ENCODE measurements around the gene ADAM10.
"Not testable (repeated sequence)": the region's sequence is repeated elsewhere in the genome, so short reads cannot be mapped to it uniquely, and the experiment has no call there.

The ADAM10 gene, protein sequence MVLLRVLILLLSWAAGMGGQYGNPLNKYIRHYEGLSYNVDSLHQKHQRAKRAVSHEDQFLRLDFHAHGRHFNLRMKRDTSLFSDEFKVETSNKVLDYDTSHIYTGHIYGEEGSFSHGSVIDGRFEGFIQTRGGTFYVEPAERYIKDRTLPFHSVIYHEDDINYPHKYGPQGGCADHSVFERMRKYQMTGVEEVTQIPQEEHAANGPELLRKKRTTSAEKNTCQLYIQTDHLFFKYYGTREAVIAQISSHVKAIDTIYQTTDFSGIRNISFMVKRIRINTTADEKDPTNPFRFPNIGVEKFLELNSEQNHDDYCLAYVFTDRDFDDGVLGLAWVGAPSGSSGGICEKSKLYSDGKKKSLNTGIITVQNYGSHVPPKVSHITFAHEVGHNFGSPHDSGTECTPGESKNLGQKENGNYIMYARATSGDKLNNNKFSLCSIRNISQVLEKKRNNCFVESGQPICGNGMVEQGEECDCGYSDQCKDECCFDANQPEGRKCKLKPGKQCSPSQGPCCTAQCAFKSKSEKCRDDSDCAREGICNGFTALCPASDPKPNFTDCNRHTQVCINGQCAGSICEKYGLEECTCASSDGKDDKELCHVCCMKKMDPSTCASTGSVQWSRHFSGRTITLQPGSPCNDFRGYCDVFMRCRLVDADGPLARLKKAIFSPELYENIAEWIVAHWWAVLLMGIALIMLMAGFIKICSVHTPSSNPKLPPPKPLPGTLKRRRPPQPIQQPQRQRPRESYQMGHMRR
- total RNA-seq, result 155 reads per million, percentile 89 among the genes with 10 or more reads in this experiment

DNA sequence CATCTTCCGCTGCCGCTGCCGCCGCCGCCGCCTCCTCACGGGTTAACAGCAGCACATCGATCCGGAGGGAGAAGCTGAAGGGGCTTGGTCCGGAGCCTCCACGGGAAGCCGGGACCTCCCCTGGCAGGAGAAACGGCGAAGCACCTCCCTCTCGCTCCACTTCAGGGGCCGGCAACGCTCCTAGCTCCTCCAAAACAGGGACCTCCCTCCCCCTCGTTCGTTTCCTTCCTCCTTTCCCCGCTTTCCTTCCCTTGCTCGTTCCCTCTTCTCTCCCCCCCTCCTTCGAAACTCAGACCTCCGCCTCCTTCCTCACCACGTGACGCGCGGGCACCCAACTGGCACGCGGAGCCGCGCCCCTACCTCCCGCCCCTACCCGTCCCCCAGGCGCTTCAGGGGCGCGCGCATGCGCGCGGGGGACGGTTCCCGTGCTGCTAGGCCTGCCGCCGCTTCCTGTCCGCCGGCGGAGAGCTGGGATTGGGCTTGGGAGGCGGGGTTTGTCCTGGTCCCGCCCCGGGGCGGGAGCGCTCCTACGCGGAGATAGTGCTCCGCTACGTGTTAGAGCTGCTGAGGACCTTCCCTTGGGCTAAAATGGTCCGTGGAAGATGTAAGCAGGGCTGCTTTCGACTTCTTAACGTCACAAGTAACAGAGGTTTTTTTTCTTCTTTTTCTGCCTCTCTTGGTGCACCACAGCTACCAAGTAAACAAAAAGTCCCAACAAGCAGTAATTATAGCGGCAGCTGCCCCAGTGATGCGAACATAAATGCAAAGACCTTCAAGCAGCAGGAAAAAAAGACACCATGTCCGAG is at the start of gene ADAM10:
ADAM10 (minus strand) TSS at position 176 of the 806 bp plus-strand sequence; CDS start at position 3, 173 bp downstream.
- peak; percentile 97 for DNase-seq

DNA sequence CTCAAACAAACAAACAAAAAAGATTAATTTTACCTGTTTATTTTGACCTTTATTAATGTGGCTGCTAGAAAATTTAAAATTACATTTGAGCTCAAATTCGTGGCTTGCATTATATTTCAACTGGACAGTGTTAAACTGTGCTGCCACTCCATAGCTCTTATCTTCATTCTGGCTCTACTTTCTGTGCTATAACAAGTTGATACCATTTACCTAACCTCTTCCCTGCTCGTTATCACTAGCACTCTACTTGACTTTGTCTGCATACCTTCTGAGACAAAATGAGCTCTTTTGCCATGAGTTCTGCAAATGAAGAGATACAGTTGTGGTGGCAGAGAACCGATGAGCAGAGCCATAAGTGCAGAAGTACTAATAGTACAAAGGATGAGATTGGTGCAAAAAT is 48.0 kb upstream of the ADAM10 start:
- no peak for DNase-seq

- DNase-seq, result no peak
Measured at GRCh38 chr15:58795825-58796224, 46.3 kb upstream of the ADAM10 start.

GRCh38 chr15:58793862-58794261 is 44.4 kb upstream of the ADAM10 start:
- DNase-seq, result no peak

DNA sequence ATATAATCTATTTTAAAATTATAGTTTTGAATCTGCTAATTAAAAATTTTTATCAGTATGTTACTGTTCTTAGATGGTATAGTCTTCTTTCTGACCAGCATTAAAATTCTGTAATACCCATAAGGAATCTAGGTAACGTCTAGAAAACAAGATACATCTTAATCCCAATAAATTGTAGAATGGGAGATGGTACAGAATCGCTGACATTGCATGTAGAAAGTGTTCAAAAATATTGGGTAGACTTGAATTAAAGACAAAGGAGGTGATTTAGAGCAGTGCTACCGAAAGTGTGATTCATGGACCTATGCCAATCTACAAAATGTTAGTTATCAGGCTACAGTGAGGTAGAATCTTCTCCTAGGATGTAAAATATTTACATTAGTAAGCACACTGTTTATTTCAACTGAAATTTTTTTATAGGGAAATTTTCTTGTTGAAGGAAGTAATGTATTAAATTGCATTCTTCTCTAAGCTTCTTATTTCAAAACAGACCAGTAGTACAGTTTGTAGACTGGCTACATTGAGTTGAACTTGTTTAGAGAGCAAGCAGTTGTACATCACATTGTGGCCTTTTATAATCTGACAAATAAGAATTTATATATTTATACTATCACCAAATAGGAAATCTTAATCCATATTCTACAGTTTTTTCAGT is 38.7 kb upstream of the ADAM10 start:
- DNase-seq, result no peak

DNA sequence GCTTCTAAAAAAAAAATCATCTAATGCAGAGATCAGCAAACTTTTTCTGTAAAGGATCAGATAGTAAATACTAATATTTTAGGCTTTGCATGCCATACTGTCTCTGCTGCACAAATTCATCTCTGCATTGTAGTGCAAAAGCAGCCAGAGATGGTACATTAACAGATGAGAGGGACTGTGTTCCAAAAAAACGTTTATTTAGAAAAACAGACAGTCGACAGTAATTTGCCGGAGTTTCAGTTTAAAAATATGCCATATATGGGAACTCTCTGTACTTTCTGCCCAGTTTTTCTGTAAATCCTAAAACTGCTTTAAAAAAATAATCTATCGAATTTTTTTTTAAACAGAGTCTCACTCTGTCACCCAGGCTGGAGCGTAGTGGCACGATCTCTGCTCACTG is 35.8 kb upstream of the ADAM10 start:
- DNase-seq, result no peak

GRCh38 chr15:58779554-58779953 is 30.0 kb upstream of the ADAM10 start:
- DNase-seq, result no peak

GRCh38 chr15:58777107-58777506 is 27.6 kb upstream of the ADAM10 start:
- DNase-seq, result no peak

- no peak for DNase-seq
Measured at GRCh38 chr15:58775402-58775801, 25.9 kb upstream of the ADAM10 start.

- no peak for DNase-seq
Measured at GRCh38 chr15:58773024-58773423, 23.5 kb upstream of the ADAM10 start.

DNA sequence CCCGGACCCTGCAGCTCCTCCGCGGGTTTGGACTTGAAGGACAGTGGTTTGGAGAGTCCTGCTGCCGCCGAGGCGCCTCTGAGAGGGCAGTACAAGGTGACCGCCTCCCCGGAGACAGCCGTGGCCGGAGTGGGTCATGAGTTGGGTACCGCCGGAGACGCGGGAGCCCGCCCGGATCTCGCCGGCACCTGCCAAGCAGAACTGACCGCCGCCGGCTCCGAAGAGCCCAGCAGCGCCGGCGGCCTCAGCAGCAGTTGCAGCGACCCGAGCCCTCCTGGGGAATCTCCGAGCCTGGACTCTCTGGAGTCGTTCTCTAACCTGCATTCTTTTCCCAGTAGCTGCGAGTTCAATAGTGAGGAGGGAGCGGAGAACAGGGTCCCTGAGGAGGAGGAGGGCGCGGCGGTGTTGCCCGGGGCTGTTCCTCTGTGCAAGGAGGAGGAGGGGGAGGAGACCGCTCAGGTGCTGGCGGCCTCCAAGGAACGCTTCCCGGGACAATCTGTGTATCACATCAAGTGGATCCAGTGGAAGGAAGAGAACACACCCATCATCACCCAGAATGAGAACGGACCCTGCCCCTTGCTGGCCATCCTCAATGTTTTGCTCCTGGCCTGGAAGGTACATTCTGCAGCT is 22.2 kb upstream of the ADAM10 start:
- no peak for DNase-seq

- peak; percentile 90 for DNase-seq
Measured at GRCh38 chr15:58770857-58771620, 21.5 kb upstream of the ADAM10 start, which contains the start of gene MINDY2. TSS of gene MINDY2 (plus strand) at chr15:58771302. CDS start at chr15:58771396, 94 bp downstream.

DNA sequence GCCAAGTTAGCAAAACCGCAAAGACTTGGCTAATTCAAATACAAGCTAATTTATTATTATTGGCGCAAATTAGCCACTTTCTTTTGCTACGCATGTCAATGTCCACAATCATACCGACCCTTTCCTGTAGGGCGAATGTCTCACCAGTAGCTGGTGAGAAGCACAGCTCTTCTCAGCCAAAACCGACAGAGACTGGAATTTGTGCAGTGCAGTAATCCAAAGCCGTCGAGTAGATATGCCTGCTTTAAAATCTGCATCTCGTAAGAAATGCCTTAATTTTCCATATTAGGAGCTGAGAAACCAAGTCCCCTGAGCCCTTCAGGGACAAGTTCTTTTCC is 21.0 kb upstream of the ADAM10 start:
- DNase-seq, result no peak

DNA sequence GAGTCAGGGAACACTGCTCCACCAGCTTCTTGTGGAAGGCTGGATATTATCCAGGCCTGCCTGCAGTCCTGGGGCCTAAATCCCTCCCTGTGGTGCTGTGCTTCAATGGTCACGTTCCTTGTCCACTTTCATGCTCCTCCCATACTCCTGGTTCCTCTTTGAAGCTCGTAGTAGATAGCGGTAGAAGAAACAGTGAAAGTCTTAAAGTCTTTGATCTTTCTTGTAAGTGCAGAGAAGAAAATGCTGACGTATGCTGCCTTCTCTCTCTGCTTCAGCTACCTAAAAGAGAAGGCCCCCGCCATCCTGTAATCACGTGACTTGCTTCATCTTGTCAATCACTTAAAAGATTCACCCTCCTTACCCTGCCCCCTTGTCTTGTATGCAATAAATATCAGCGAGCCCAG is 19.1 kb upstream of the ADAM10 start:
- DNase-seq, result not testable (repeated sequence)

DNA sequence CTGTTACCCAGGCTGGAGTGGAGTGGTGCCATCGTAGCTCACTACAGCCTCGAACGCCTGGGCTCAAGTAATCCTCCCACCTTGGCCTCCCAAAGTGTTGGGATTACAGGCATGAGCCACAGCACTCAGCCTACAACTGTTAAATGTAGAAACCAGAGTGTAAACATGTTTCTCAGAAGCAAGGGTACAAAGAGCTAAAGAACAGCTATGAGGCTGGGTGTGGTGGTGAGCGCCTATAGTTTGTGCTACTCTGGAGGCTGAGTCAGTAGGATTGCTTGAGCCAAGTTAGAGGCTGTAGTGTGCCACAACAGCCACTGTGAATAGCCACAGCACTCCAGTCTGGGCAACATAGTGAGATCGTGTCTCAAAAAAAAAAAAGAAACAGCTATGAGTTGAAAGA is 16.8 kb upstream of the ADAM10 start:
- DNase-seq, result no peak

GRCh38 chr15:58764468-58764867 is 15.0 kb upstream of the ADAM10 start:
- no peak for DNase-seq

DNA sequence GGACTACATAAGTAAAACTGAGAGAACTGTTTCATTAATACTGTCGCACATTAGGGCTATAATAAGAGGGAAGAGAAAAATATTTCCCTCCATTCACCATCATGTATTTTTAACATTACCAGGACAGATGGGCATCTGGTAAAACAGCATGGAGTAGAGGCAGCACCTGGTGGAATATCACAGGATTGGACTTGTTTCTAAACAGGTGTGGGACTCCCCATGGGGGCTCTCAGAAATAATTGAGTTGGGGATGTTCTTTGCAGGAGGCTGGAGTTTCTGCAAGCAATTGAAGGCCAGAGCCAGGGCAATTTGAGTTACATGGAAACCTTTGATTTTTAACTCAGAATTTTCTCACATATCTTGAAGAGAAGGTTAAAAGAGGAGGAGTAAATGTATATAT is 13.2 kb upstream of the ADAM10 start:
- no peak for DNase-seq

DNA sequence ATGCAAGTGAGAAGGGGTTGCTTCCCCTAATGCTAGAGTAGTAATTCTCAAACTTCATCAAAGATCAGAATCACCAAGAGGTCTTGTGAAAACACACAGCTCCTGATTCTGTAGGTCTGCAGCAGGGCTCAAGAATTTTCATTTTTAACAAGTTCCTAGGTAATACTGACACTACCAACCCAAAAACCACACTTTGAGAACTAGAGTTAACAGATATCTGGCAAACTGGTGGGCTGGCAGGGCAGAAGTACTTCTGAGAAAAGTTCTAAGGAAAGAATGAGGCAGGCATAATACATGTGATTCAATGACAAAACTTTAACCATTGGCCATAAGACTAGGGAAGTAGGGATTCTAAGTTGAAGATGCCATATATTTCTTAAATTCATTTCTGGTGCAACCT is 12.8 kb upstream of the ADAM10 start:
- no peak for DNase-seq

DNA sequence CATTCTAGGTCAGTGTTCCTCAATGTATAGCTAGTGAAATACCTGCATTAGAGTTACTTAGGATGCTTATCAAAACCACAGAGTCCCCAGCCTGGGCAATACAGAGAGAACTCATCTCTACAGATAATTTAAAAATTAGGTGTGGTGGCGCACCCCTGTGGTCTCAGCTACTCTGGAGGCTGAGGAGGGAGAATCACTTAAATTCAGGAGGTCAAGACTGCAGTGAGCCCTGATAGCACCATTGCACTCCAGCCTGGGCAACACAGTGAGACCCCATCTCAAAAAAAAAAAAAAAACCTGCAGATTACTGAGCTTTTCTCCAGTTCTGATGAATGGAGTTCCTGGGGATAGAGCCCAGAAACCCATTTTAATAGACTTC is 11.5 kb upstream of the ADAM10 start:
- no peak for DNase-seq

GRCh38 chr15:58760385-58761009 is 11.0 kb upstream of the ADAM10 start:
- no peak for DNase-seq

DNA sequence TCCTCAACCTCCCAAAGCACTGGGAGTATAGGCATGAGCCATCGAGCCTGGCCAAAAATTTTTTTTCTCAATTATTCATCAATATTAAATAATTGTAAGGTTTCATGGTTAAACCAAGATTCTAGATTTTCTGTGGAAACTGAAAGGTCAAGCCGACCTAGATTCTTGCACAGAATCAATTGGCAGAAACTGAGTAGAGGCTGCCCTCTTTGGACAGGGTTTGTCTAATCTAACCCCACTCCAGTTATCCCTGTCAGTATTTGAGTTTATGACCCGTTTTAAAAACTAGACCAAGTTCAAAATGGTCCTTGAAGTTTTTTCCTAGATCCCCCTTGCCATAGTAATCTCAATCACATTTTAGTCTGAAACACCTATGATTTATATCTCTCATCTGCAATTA is 8.6 kb upstream of the ADAM10 start:
- DNase-seq, result no peak

All from effector CD4-positive, alpha-beta T cell (primary cell).